ENCODE results near the gene MRTFA.
"Not testable (repeated sequence)": the region's sequence is repeated elsewhere in the genome, so short reads cannot be mapped to it uniquely, and the experiment has no call there.

Gene MRTFA

DNA sequence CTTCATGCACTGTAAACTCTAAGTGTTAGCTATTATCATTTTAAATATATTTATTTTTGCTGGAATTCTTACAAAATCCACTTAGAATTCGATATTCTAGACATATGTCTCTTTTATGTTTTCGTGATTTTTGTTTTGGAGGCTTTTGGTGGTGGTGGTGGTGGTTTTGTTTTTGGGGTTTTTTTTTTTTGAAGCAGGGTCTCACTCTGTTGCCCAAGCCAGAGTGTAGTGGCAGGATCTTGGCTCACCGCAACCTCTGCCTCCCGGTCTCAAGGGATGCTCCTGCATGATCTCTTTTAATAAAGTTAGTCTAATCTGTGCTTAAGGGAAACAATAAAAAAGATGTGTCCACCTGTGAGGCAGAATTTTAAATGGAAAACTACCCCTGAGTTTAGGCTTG is 117.7 kb downstream of the MRTFA start:
- no peak for DNase-seq

- no peak for DNase-seq
These were observed 118.9 kb downstream of the MRTFA start for GRCh38 chr22:40517631-40518030.

GRCh38 chr22:40516416-40516815 is 120.1 kb downstream of the MRTFA start:
- no peak for DNase-seq

GRCh38 chr22:40512426-40513136 is 123.9 kb downstream of the MRTFA start:
- DNase-seq = no peak

DNA sequence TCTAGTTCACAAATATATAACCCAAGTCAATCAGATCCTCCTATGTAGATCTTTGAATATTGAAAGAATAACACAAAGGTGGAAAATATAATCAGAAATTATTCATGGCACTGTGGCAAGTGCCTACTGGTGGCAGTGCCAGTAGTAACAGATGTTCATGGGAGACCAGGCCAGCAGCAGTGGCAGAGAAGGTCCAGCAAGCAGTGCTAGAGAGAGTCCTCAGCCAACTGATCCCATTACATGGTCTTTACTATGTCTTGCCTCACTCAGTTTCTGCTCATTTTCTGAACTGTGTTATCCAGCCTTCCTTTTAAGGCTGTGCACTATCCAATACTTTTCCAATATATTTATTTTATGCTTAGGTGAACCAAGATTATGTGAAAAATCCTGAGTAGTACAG is 124.9 kb downstream of the MRTFA start:
- no peak for DNase-seq

- no peak for DNase-seq
These were observed 125.7 kb downstream of the MRTFA start for GRCh38 chr22:40510631-40511364.

- DNase-seq = no peak
These were observed 127.0 kb downstream of the MRTFA start for GRCh38 chr22:40509401-40510134.

DNA sequence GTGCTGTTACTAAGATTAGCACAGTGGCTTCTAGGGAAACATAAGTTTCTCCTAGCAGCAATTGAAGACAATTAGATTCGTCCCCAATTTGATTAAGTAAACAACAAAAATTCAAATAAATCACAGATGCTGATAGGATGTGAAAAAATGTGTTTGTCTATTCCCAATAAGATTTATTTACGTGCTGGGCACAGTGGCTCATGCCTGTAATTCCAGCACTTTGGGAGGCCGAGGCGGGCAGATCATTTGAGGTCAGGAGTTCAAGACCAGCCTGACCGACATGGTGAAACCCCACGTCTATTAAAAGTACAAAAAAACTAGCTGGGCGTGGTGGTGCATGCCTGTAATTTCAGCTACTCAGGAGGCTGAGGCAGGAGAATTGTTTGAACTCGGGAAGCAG is 128.5 kb downstream of the MRTFA start:
- not testable (repeated sequence) for DNase-seq

- no peak for DNase-seq
These were observed 129.0 kb downstream of the MRTFA start for GRCh38 chr22:40507491-40507890.

GRCh38 chr22:40506762-40507161 is 129.8 kb downstream of the MRTFA start:
- no peak for DNase-seq

DNA sequence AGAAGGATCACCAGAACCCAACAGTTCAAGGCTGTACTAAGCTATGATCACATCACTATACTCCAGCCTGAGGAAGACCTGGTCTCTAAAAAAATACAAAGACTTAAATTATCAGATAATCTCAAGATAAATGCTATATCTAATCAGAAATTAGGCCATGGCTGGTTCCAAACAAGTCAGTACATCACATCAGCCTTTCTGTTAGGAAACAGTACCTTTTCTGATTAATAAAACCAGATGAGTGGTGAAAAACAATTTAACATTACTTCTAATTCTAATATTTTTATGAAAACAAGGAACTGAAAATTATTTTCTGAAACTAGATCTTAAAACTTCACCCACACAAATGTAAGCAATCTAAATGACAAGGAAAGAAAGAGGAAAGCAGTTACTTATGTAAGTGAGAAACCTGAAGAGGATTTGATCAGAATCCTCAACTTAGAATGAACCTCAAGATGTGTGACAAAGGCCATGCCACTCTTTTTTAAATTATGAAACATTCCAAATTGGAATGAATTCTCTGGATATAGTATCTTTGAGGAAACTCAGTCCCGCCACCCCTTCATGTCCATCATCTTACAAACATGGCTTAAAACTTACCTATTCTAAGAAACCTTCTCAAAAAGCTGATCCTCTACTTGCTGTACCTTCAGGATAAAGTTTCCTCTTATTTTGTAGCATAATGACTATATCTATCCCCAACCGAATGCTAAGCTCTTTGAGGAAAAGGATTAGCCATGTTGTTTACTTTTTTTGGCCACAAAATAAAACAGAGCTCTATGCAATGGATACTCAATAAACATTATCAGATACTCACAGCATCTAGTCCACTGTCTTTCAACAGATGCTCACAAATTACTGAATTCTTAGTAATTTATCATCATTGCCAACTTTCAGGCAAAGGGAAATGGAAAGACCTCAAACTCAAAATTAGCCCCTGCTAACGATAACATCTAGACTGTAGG is 132.0 kb downstream of the MRTFA start:
- DNase-seq = no peak

- DNase-seq = no peak
These were observed 133.6 kb downstream of the MRTFA start for GRCh38 chr22:40502919-40503318.

DNA sequence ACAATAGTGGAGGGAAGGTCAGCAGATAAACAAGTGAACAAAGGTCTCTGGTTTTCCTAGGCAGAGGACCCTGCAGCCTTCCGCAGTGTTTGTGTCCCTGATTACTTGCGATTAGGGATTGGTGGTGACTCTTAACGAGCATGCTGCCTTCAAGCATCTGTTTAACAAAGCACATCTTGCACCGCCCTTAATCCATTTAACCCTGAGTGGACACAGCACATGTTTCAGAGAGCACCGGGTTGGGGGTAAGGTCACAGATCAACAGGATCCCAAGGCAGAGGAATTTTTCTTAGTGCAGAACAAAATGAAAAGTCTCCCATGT is 136.1 kb downstream of the MRTFA start:
- DNase-seq = not testable (repeated sequence)

DNA sequence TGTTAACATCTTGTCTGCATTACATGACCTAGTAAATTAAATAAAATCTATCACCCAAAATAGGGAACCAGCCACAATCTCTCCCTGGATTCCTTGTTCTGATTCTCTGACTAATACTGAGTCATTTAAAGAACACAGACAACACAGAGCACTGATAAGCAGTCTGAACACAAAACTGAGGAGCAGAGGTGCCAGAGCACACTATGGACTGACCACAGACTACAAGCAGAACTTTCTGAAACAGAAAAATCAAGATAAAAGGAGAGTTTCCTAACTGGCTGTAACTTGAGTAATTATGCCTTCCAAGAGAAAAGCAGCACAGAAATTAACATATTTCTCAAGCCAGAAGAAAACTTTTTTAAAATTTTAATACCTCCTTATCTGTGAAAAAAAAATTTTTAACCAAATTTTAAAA is 137.3 kb downstream of the MRTFA start:
- DNase-seq = no peak

DNA sequence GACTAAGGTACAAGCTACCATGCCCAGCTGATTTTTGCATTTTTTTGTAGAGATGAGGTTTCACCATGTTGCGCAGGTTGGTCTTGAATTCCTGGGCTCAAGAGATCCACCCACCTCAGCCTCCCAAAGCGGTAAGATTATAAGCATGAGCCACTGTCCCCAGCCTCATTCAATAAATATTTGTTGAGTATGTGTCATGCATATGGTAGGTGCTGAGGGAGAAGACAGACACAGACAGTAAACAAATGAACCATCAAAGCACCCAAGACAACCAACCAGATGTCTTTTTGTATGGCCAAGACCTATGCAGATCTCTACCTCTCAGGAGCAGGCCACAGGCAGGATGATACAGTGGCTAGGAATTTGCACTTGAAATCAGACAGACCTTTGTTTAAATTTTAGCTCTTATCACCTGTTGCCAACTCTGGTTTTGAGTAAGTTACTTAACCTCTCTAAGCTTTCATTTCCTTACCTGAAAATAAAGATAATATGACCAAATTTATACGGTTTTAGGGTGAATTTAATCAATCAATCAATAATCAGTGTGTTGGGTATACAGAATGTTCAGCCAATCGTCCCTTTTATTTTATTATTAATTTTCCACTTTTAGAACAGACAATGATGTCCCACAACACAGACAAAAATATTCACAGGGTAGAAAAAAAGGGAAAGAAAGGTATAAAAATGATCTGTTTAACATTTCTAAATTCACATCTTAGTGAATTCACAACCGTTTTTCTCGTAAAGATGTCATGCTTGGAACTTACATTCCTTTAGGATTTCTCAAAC is 137.9 kb downstream of the MRTFA start:
- no peak for DNase-seq

GRCh38 chr22:40493441-40493840 is 143.1 kb downstream of the MRTFA start:
- no peak for DNase-seq

DNA sequence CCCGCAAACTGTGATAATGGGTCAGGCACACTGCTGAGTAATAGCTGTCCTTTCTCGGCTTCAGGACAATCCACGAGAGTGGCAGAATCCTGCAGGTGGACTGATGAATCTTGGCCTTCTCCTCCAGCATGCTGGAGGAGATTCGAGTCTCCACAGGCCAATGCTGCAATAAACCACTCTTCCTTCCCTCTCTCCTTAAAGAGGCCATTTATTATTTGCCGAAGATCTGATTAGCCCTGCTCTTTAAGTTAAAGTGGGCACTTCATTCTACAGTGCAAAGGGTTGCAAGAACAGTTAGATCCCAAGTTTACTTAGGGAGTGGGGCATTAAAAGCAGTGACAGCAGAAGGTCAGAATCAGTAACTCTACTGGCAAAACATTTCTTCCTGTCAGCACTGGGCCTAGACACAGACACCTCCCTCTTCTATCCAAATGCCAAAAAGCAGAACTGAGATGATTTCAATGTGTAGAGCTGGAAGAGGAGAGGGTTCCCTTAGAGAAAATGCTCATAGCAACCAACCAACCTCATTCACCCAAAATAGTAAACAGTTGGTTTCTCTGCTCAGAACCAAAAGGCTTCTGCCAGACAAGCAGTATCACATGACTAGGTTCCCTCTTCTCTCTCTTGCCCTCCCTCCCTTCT is 144.4 kb downstream of the MRTFA start:
- DNase-seq = no peak

DNA sequence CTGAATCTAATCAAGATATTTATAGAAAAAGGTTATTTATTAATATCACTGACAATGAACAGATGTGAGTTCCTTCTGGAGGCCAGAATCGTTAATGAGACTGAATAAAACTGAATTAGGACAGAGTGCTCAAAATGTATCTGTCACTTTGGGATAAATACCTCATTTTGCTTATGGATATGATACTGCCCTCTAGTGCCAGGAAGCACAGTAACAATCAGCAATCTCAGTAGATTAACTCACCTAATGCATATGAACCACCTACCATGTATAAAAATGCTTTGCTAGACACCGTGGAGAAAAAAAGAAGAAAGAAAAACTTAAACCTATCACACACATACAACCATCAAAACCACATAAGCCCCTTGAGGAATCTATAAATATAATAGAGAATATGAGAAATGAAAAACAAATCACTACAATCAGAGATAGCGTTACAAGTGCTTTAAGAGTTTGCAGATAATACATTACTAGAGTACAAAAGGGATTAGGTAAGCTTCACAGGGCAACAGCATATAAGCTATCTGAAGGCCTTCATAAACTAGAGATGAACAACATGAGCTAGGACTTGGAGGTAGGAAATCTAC is 148.8 kb downstream of the MRTFA start:
- DNase-seq = no peak

- DNase-seq = no peak
These were observed 149.4 kb downstream of the MRTFA start for GRCh38 chr22:40486962-40487602.

All from activated naive CD4-positive, alpha-beta T cell treated with Interleukin-2 at 50 U/mL for 16 hours (primary cell).